ENCODE measurements around the gene ZNF341. TPM values are rescaled to one million over a fixed set of nuclear protein-coding genes. Genes with fewer than 3 reads are reported as not detected.

Gene ZNF341
- total RNA-seq, 2 experiments from 2014 or later, result 2.1 to 2.7 TPM

GRCh38 chr20:33788351-33789049 lies 56.7 kb downstream of the ZNF341 start:
- no peaks in the 10 kb centered on the region for H3K9me3 ChIP-seq (ENCODE audit: control insufficient read depth in 1 of 2, insufficient read depth in 1 of 2, low read length in 2 of 2)
- no peaks in the 10 kb centered on the region for H3K9me3 Mint-ChIP-seq
- H3K27me3 ChIP-seq (ENCODE audit: control insufficient read depth in 1 of 2, insufficient read depth in 2 of 2, low read length in 2 of 2), result no peaks in the 10 kb centered on the region
- H3K27ac ChIP-seq (ENCODE audit: low read depth in 1 of 2, low read length in 2 of 2), result no peak overlapping the region
- peaks cover 13% of the 10 kb centered on the region for H3K36me3 ChIP-seq (ENCODE audit: insufficient read depth, low read length)
- no peak overlapping the region for H3K4me3 Mint-ChIP-seq
- H3K36me3 Mint-ChIP-seq (ENCODE audit: low read depth), result peaks cover 20% of the 10 kb centered on the region
- no peak for DNase-seq
- peaks cover 17% of the 10 kb centered on the region for H3K4me1 ChIP-seq (ENCODE audit: insufficient read depth, low read length)
- ChIA-PET CTCF (no interaction called here), POLR2A (no interaction called here)
- peaks cover 11% of the 10 kb centered on the region for H3K4me1 Mint-ChIP-seq (ENCODE audit: low read depth)
- intact Hi-C loops (cut with DNase I, micrococcal nuclease), result no loop called here
- no peak overlapping the region for H3K4me3 ChIP-seq (ENCODE audit: low read length)
- no peak for TF ChIP-seq CTCF (IDR thresholded peaks at IDR 0.05)
- no peak for ATAC-seq (ENCODE audit: poor library complexity)
- H3K27ac Mint-ChIP-seq, result no peak overlapping the region
- no peaks in the 10 kb centered on the region for H3K27me3 Mint-ChIP-seq

- no peak for TF ChIP-seq CTCF (IDR thresholded peaks at IDR 0.05)
- H3K9me3 ChIP-seq (ENCODE audit: control insufficient read depth in 1 of 2, insufficient read depth in 1 of 2, low read length in 2 of 2), result no peaks in the 10 kb centered on the region
- peaks cover 13% of the 10 kb centered on the region for H3K36me3 ChIP-seq (ENCODE audit: insufficient read depth, low read length)
- H3K27ac ChIP-seq (ENCODE audit: low read depth in 1 of 2, low read length in 2 of 2), result no peak overlapping the region
- ChIA-PET POLR2A (no interaction called here), CTCF (no interaction called here)
- no peaks in the 10 kb centered on the region for H3K9me3 Mint-ChIP-seq
- H3K36me3 Mint-ChIP-seq (ENCODE audit: low read depth), result peaks cover 20% of the 10 kb centered on the region
- H3K4me3 ChIP-seq (ENCODE audit: low read length), result no peak overlapping the region
- intact Hi-C loops (cut with DNase I, micrococcal nuclease), result no loop called here
- H3K4me3 Mint-ChIP-seq, result no peak overlapping the region
- H3K27me3 Mint-ChIP-seq, result no peaks in the 10 kb centered on the region
- no peaks in the 10 kb centered on the region for H3K27me3 ChIP-seq (ENCODE audit: control insufficient read depth in 1 of 2, insufficient read depth in 2 of 2, low read length in 2 of 2)
- no peak for ATAC-seq (ENCODE audit: poor library complexity)
- H3K4me1 Mint-ChIP-seq (ENCODE audit: low read depth), result peaks cover 11% of the 10 kb centered on the region
- no peak overlapping the region for H3K27ac Mint-ChIP-seq
- H3K4me1 ChIP-seq (ENCODE audit: insufficient read depth, low read length), result peaks cover 17% of the 10 kb centered on the region
- no peak for DNase-seq
Observed at GRCh38 chr20:33789109-33789857, 57.5 kb downstream of the ZNF341 start.

GRCh38 chr20:33789858-33790182 lies 58.0 kb downstream of the ZNF341 start:
- Mint-ChIP-seq H3K36me3 (ENCODE audit: low read depth) (peaks cover 20% of the 10 kb centered on the region), H3K4me1 (ENCODE audit: low read depth) (peaks cover 11% of the 10 kb centered on the region), H3K27ac (no peak overlapping the region), H3K9me3 (no peaks in the 10 kb centered on the region), H3K4me3 (no peak overlapping the region), H3K27me3 (no peaks in the 10 kb centered on the region)
- ATAC-seq (ENCODE audit: poor library complexity) (no peak), DNase-seq (no peak)
- Histone ChIP-seq H3K36me3 (ENCODE audit: insufficient read depth, low read length) (peaks cover 13% of the 10 kb centered on the region), H3K4me1 (ENCODE audit: insufficient read depth, low read length) (peaks cover 14% of the 10 kb centered on the region), H3K27me3 (ENCODE audit: control insufficient read depth in 1 of 2, insufficient read depth in 2 of 2, low read length in 2 of 2) (no peaks in the 10 kb centered on the region), H3K27ac (ENCODE audit: low read depth in 1 of 2, low read length in 2 of 2) (no peak overlapping the region), H3K9me3 (ENCODE audit: control insufficient read depth in 1 of 2, insufficient read depth in 1 of 2, low read length in 2 of 2) (no peaks in the 10 kb centered on the region), H3K4me3 (ENCODE audit: low read length) (no peak overlapping the region)
- POLR2A ChIA-PET, result no interaction called here
- no peak for TF ChIP-seq CTCF (IDR thresholded peaks at IDR 0.05)
- intact Hi-C loops (cut with DNase I, micrococcal nuclease), result loop anchor here in 1 of 2 experiments (5.0 kb wide), 1 partner anchor 72 kb away; no protein-coding TSS in a partner anchor
- CTCF ChIA-PET, result no interaction called here
